Heart left ventricle (tissue), 13 donors: ENCODE measurements around the gene TYW1.
"Not testable (repeated sequence)": the region's sequence is repeated elsewhere in the genome, so short reads cannot be mapped to it uniquely, and the experiment has no call there.

ENCODE experiments used
- POLR2A ChIP-seq, 2 donors: fragments of 450-650 bp; IDR thresholded peaks; one replicate each; pipeline ENCODE4 v1.6.1; 2017; ENCODE audit warnings: antibody characterized with exemption in 2 of 2, mild to moderate bottlenecking in 2 of 2, moderate library complexity in 2 of 2
- TF ChIP-seq, protein P1 (sequence below), 12 donors: fragments of 200-600 bp; sonication (generic) in 4 of 12; IDR thresholded peaks; one replicate each; pipeline versions ENCODE4 v1.5.0 to v1.8.0; 2018 to 2022; ENCODE audit warnings: antibody characterized with exemption in 12 of 12, mild to moderate bottlenecking in 5 of 12
- donor health status: ischemic (EF 13 %, LVEDD 7.1; RV severe dilation, severe dysfunction).
- donor health status: DM: no; HTN: yes; CAD: no.
- donor health status: DM: no; HTN: no; CAD: no.
- donor health status: ischemic (EF 25% LVEDD 6.9; RV normal size, moderate dysfunction).
- donor health status: ischemic (EF 25% LVEDD 5.7; RV mildly dilated, moderate dysfunction).
- donor health status: ischemic (EF 35%, LVEDD 5.7; RV mildly dilated, moderate dysfunction).
- donor health status: nonischemic (EF 11% LVEDD 7.7; RV severe dilation, severe dysfunction).
- donor health status: DM: yes; HTN: yes; CAD: no.
- donor health status: PGD.
- donor health status: ischemic (EF 29% LVEDD 5.4; RV normal size, mild dysfunction).
- donor health status: nonischemic (EF 23%, LVEDD 6.1; RV moderate dilation, normal function).

- TF ChIP-seq POLR2A (IDR thresholded peaks at IDR 0.05), result not testable (repeated sequence)
- TF ChIP-seq, protein P1, sequence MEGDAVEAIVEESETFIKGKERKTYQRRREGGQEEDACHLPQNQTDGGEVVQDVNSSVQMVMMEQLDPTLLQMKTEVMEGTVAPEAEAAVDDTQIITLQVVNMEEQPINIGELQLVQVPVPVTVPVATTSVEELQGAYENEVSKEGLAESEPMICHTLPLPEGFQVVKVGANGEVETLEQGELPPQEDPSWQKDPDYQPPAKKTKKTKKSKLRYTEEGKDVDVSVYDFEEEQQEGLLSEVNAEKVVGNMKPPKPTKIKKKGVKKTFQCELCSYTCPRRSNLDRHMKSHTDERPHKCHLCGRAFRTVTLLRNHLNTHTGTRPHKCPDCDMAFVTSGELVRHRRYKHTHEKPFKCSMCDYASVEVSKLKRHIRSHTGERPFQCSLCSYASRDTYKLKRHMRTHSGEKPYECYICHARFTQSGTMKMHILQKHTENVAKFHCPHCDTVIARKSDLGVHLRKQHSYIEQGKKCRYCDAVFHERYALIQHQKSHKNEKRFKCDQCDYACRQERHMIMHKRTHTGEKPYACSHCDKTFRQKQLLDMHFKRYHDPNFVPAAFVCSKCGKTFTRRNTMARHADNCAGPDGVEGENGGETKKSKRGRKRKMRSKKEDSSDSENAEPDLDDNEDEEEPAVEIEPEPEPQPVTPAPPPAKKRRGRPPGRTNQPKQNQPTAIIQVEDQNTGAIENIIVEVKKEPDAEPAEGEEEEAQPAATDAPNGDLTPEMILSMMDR (IDR thresholded peaks at IDR 0.05), result not testable (repeated sequence)
Measured at GRCh38 chr7:67014076-67014622, 17.5 kb downstream of the TYW1 start.
